ENCODE results near the gene CD2.

DNA sequence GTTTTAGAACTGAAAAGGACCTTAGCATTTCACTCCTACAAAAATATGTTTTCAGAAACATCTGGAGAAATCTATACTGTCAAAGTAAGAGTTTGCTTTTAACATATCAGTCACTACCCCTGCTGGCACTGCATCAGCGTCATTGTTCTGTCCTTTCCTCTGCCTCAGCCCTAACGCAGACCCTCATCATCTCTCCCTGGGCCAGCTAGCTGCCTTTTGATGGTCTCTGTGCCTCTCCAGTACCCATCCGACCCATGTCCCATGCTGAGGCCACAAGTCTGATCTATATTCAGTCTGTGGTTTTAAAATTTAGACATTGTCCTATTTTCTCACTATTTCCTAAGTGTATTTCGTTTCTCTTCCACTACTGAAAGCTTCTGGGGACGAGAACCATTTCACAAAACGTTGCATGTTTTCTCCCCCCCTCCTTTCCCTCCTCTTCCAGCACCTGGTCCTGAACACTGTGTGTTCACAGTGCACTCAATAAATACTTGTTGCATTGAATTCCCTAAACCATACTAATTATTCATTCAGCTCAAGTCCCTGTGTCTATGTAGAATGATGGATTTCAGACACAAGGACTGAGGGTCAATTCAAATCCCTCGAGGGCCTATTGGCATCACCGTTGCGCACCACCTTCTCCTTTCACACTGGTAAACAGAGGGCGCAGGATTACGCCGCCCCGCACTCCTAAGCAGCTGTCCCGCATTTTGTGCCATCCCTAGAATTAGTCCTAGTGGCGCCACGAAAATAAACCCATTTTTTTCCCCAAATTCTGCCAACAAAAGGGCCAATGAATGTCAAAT is 53.4 kb downstream of the CD2 start:
- TF ChIP-seq EZH2 (IDR thresholded peaks at IDR 0.05; ENCODE audit: insufficient read depth, poor library complexity, severe bottlenecking) (no peak), EZH2phosphoT487 (IDR thresholded peaks at IDR 0.05; ENCODE audit: insufficient read depth, low read depth) (no peak)

Data from GM23248 (cell line).